Immature natural killer cell (primary cell): ENCODE data around the gene ASL. TPM values are rescaled to one million over a fixed set of nuclear protein-coding genes. Genes with fewer than 3 reads are reported as not detected.
"Not testable (repeated sequence)": the region's sequence is repeated elsewhere in the genome, so short reads cannot be mapped to it uniquely, and the experiment has no call there.

Experiments
- DNase-seq, 3 donors: peaks; one replicate each; pipeline ENCODE4 v3.0.0; 2022; ENCODE audit warnings: mixed read lengths in 1 of 3
- H3K27ac Mint-ChIP-seq, 6 donors: one replicate each; pipeline ENCODE4 v1.8.0; 2020; ENCODE audit warnings: mixed read lengths in 6 of 6, mild to moderate bottlenecking in 5 of 6, inconsistent platforms in 4 of 6, moderate library complexity in 3 of 6
- H3K27me3 Mint-ChIP-seq, 3 donors: one replicate each; pipeline ENCODE4 v1.8.0; 2020 to 2021; ENCODE audit warnings: low read depth in 3 of 3, mild to moderate bottlenecking in 3 of 3, mixed read lengths in 3 of 3, moderate library complexity in 3 of 3, inconsistent platforms in 1 of 3
- H3K36me3 Mint-ChIP-seq, 3 donors: one replicate each; pipeline ENCODE4 v1.8.0; 2020; ENCODE audit warnings: mixed read lengths in 3 of 3, inconsistent platforms in 2 of 3, mild to moderate bottlenecking in 2 of 3
- H3K4me1 Mint-ChIP-seq, 2 donors: one replicate each; pipeline ENCODE4 v1.8.0; 2020; ENCODE audit warnings: inconsistent platforms in 2 of 2, mild to moderate bottlenecking in 2 of 2, mixed read lengths in 2 of 2, moderate library complexity in 1 of 2
- H3K4me3 Mint-ChIP-seq, 5 donors: one replicate each; pipeline ENCODE4 v1.8.0; 2020; ENCODE audit warnings: mild to moderate bottlenecking in 5 of 5, mixed read lengths in 5 of 5, inconsistent platforms in 3 of 5, moderate library complexity in 3 of 5
- H3K9me3 Mint-ChIP-seq, 6 donors: one replicate each; pipeline ENCODE4 v1.8.0; 2020; ENCODE audit warnings: mild to moderate bottlenecking in 6 of 6, mixed read lengths in 6 of 6, inconsistent platforms in 4 of 6, moderate library complexity in 3 of 6
- polyA plus RNA-seq, 3 donors: library from polyadenylated mRNA; unstranded; fragments of 300-500 nt; fragmentation: Illumina TruSeq; gene quantifications; one replicate each; pipeline ENCODE4 v1.2.3, GENCODE V29; 2021

The ASL gene
- polyA plus RNA-seq, 3 donors from 2014 or later: 52.3 to 69.5 (median 55.5) TPM

- not testable (repeated sequence) for H3K36me3 Mint-ChIP-seq, H3K9me3 Mint-ChIP-seq, DNase-seq
- peak overlapping the region; percentile 80 to 100 (median 100) for H3K27ac Mint-ChIP-seq
- H3K4me1 Mint-ChIP-seq: peaks cover 47 to 62% of the 10 kb centered on the region in 2 donors
- H3K4me3 Mint-ChIP-seq: peak overlapping the region; percentile 50 to 97 (median 85)
- peaks cover 14 to 23% (median 16%) of the 10 kb centered on the region in 3 donors for H3K27me3 Mint-ChIP-seq
Measured at GRCh38 chr7:66116680-66117420, 41.2 kb downstream of the ASL start.

DNA sequence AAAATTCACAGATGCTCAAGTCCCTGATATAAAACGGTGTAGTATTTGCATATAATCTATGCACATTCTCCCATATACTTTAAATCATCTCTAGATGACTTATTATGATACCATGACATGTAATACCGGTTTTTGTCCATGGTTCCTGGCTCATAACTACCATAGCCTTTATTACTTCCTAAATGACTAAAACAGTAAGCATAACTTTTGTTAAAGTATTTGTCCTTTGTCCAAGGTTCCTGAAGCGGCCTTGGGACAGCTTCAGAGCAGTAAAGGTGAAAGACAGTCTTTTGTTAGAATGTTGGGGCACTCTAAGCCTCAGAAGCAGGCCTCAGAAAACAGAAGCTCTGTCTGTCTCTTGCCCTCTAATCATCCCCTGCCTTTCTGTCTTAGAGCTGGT lies 43.0 kb downstream of the ASL start:
- Mint-ChIP-seq H3K27me3 (peaks cover 14 to 27% (median 16%) of the 10 kb centered on the region in 3 donors), H3K4me1 (peaks cover 56 to 62% of the 10 kb centered on the region in 2 donors), H3K9me3 (no peaks in the 10 kb centered on the region), H3K27ac (peak overlapping the region in 4 of 6 donors; percentile 3 to 100 (median 76)), H3K4me3 (no peak overlapping the region), H3K36me3 (no peaks in the 10 kb centered on the region)
- DNase-seq: no peak

DNA sequence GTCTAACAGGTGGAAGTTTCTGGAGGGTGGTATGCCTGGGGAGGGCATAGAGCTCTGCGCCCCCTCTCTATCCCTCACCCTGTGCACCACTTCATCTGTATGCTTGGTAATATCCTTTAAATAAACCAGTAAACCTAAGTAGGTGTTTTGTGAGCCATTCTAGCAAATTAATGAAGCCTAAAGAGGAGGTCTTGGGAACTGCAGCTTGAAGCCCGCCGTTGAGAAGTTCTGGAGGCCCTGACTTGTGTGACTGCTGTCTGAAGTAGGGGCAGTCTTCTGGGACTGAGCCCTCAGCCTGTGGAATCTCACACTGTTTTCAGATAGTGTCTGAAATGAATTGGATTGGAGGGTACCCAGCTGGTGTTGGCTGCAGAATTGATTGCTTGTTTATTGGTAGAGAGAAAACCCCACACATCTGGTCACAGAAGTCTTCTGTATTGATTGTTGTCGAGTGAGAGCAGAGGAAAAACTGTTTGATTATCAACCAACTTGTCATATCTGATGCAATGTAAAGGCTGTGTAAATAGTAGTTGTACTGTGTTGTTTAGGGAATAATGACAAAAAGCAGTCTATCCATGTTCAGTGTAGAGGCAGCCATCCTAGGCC lies 43.7 kb downstream of the ASL start:
- Mint-ChIP-seq H3K27ac (peak overlapping the region; percentile 3 to 100 (median 74)), H3K4me1 (peaks cover 57 to 63% of the 10 kb centered on the region in 2 donors), H3K36me3 (no peaks in the 10 kb centered on the region), H3K9me3 (no peaks in the 10 kb centered on the region), H3K27me3 (peaks cover 14 to 23% (median 14%) of the 10 kb centered on the region in 3 donors), H3K4me3 (no peak overlapping the region)
- no peak for DNase-seq

- Mint-ChIP-seq H3K9me3 (no peaks in the 10 kb centered on the region), H3K27ac (peak overlapping the region in 5 of 6 donors; percentile 23 to 72 (median 24)), H3K27me3 (peaks cover 0 to 25% (median 0%) of the 10 kb centered on the region in 3 donors), H3K4me1 (peaks cover 63% of the 10 kb centered on the region in 2 donors), H3K36me3 (no peaks in the 10 kb centered on the region), H3K4me3 (no peak overlapping the region)
- no peak for DNase-seq
Measured at GRCh38 chr7:66123175-66123528, 47.5 kb downstream of the ASL start.

GRCh38 chr7:66124569-66124861 lies 48.9 kb downstream of the ASL start:
- H3K36me3 Mint-ChIP-seq, DNase-seq, H3K9me3 Mint-ChIP-seq: not testable (repeated sequence)
- Mint-ChIP-seq H3K27me3 (peaks cover 0 to 25% (median 1%) of the 10 kb centered on the region in 3 donors), H3K4me3 (peak overlapping the region in 1 of 5 donors; percentile 75), H3K27ac (peak overlapping the region; percentile 90 to 98 (median 94)), H3K4me1 (peaks cover 55 to 60% of the 10 kb centered on the region in 2 donors)

- H3K4me1 Mint-ChIP-seq: peaks cover 56 to 62% of the 10 kb centered on the region in 2 donors
Measured at GRCh38 chr7:66125052-66125694, 49.6 kb downstream of the ASL start.

DNA sequence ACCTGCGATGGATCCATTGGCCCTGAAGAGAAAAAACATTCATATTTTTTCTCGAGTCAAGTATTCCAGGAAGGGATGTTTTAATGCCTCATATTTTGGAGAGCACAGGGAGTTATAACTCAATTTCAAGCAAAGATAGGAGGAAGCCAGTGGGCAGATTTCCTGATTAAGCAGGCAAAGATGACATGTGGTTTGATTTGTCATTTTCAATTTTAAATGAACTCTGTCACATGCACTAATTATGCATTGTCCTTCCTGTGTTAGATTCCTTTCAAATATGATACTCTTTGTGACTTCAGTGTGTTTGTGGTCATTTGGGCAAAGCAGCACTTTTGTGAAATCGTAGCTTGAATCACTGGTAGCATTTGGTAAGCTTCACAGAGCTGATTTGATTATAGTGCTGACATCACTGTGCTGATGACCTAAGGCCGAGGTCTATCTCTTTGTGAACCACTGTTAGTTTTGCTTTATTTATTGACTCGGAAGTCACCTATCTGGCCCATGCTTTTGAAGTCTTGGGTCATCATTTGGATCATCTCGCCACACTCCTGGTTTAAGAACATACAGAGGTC lies 50.2 kb downstream of the ASL start:
- not testable (repeated sequence) for H3K36me3 Mint-ChIP-seq, H3K9me3 Mint-ChIP-seq
- H3K4me3 Mint-ChIP-seq: peak overlapping the region; percentile 39 to 75 (median 68)
- peaks cover 50 to 61% of the 10 kb centered on the region in 2 donors for H3K4me1 Mint-ChIP-seq
- peaks cover 0 to 25% (median 3%) of the 10 kb centered on the region in 3 donors for H3K27me3 Mint-ChIP-seq
- peak; percentile 66 to 71 (median 70) for DNase-seq
- peak overlapping the region; percentile 90 to 98 (median 94) for H3K27ac Mint-ChIP-seq

More at GRCh38 chr7:66125052-66125694, 49.6 kb downstream of the ASL start:
- DNase-seq: peak; percentile 47 to 56 (median 49)
- H3K27me3 Mint-ChIP-seq: peaks cover 0 to 25% (median 3%) of the 10 kb centered on the region in 3 donors
- peak overlapping the region; percentile 90 to 98 (median 94) for H3K27ac Mint-ChIP-seq
- H3K9me3 Mint-ChIP-seq: no peaks in the 10 kb centered on the region
- H3K4me3 Mint-ChIP-seq: peak overlapping the region; percentile 39 to 75 (median 68)
- peaks cover 3 to 4% (median 3%) of the 10 kb centered on the region in 3 donors for H3K36me3 Mint-ChIP-seq

- H3K27me3 Mint-ChIP-seq: peaks cover 0 to 25% (median 6%) of the 10 kb centered on the region in 3 donors
- H3K4me3 Mint-ChIP-seq: peak overlapping the region in 1 of 5 donors; percentile 50
- not testable (repeated sequence) for H3K9me3 Mint-ChIP-seq, DNase-seq, H3K36me3 Mint-ChIP-seq
- H3K4me1 Mint-ChIP-seq: peaks cover 50 to 59% of the 10 kb centered on the region in 2 donors
- peak overlapping the region; percentile 90 to 98 (median 94) for H3K27ac Mint-ChIP-seq
Measured at GRCh38 chr7:66127172-66127571, 51.6 kb downstream of the ASL start.

DNA sequence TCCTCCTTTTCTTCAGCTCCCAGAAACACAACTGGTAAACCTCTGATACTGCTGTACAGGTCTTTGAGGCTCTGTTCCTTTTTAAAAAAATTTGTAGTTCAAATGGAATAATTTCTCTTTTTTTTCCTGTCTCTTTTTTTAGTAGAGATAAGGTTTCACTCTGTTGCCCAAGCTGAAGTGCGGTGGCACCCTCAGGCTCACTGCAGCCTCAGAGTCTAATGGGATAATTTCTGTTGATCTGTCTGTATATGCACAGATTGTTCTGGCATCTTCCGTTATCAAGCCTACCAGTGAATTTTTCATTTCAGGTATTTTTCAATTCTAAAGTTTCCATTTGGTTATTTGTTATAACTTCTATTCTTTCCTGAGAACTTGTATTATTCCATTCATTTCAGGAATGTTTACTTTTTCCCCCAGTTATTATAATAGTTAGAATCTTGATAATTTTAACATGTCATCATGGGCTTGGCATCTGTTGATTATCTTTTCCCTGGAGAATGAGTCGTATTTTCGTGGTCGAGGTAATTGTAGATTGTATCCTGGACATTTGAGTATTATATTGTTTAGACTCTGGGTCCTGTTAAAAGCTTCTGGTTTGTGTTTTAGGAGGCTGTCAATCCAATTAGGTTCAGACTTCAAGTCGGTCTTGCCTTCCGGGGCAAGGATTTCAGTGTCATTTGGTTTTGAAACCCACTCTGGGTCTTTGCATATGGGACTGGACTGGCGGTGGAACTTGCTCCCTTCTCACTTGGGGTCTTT lies 63.6 kb downstream of the ASL start:
- peaks cover 2 to 9% (median 3%) of the 10 kb centered on the region in 3 donors for H3K27me3 Mint-ChIP-seq
- peaks cover 5 to 38% of the 10 kb centered on the region in 2 donors for H3K4me1 Mint-ChIP-seq
- no peak for DNase-seq
- no peaks in the 10 kb centered on the region for H3K9me3 Mint-ChIP-seq
- H3K4me3 Mint-ChIP-seq: no peak overlapping the region
- peaks cover 24 to 58% (median 48%) of the 10 kb centered on the region in 3 donors for H3K36me3 Mint-ChIP-seq
- peak overlapping the region in 1 of 6 donors; percentile 31 for H3K27ac Mint-ChIP-seq

- Mint-ChIP-seq H3K36me3 (peaks cover 15 to 56% (median 44%) of the 10 kb centered on the region in 3 donors), H3K4me3 (no peak overlapping the region), H3K27me3 (peaks cover 2 to 9% (median 3%) of the 10 kb centered on the region in 3 donors), H3K4me1 (peaks cover 7 to 41% of the 10 kb centered on the region in 2 donors), H3K27ac (peak overlapping the region in 3 of 6 donors; percentile 40 to 66 (median 50)), H3K9me3 (no peaks in the 10 kb centered on the region)
- no peak for DNase-seq
Measured at GRCh38 chr7:66140924-66141323, 65.3 kb downstream of the ASL start.

DNA sequence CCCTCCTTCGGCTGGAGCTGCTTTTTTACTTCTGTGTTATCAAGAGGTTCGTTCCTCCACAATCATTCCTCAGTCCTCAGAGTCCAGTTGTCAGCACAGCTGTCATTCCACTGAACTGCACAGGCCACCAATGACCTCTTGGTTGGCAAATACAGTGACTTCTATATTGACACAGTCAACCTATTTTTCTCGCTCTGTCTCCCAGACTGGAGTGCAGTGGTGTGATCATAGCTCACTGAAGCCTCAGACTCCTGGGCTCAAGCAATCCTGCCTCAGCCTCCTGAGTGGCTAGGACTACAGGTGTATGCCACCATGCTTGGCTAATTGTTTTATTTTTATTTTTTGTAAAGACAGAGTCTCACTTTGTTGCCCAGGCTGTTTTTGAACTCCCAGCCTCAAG lies 66.7 kb downstream of the ASL start:
- no peak for DNase-seq
- Mint-ChIP-seq H3K36me3 (peaks cover 13 to 55% (median 46%) of the 10 kb centered on the region in 3 donors), H3K4me1 (peaks cover 13 to 44% of the 10 kb centered on the region in 2 donors), H3K27ac (peak overlapping the region in 4 of 6 donors; percentile 36 to 55 (median 48)), H3K9me3 (no peaks in the 10 kb centered on the region), H3K4me3 (no peak overlapping the region), H3K27me3 (peaks cover 2 to 9% (median 3%) of the 10 kb centered on the region in 3 donors)

- H3K4me3 Mint-ChIP-seq: no peak overlapping the region
- H3K27me3 Mint-ChIP-seq: peaks cover 2 to 10% (median 3%) of the 10 kb centered on the region in 3 donors
- no peaks in the 10 kb centered on the region for H3K9me3 Mint-ChIP-seq
- no peak for DNase-seq
- H3K27ac Mint-ChIP-seq: peak overlapping the region; percentile 36 to 52 (median 48)
- H3K4me1 Mint-ChIP-seq: peaks cover 18 to 39% of the 10 kb centered on the region in 2 donors
- H3K36me3 Mint-ChIP-seq: peaks cover 12 to 48% (median 42%) of the 10 kb centered on the region in 3 donors
Measured at GRCh38 chr7:66142996-66143395, 67.4 kb downstream of the ASL start.
